ENCODE data around the gene ANKRD44.

ANKRD44 gene

GRCh38 chr2:197327472-197328098 is 17.0 kb upstream of the ANKRD44 start:
- H3K4me1 ChIP-seq (ENCODE audit: control insufficient read depth, low read length) = peaks cover 57% of the 10 kb centered on the region
- H3K4me2 ChIP-seq (ENCODE audit: low read length) = peak overlapping the region; percentile 12; the same call in 1 of the 2 replicates
- no peak overlapping the region for H3K27ac ChIP-seq (ENCODE audit: low read depth, low read length)
- H3K9me3 ChIP-seq (ENCODE audit: control insufficient read depth, insufficient read depth, low read length) = no peaks in the 10 kb centered on the region
- H3K79me2 ChIP-seq (ENCODE audit: control insufficient read depth, low read length) = peaks cover 20% of the 10 kb centered on the region
- H3K27me3 ChIP-seq (ENCODE audit: control insufficient read depth, low read length) = no peaks in the 10 kb centered on the region
- no peaks in the 10 kb centered on the region for H4K20me1 ChIP-seq (ENCODE audit: control insufficient read depth, insufficient read depth, low read depth, low read length)
- H3K36me3 ChIP-seq (ENCODE audit: control insufficient read depth, low read length) = peaks cover 60% of the 10 kb centered on the region
- H3K4me3 ChIP-seq (ENCODE audit: low read length) = no peak overlapping the region
- TF ChIP-seq EZH2phosphoT487 (IDR thresholded peaks at IDR 0.05; ENCODE audit: borderline replicate concordance, low read length) (no peak), CTCF (IDR thresholded peaks at IDR 0.05; ENCODE audit: low read depth, low read length, poor library complexity, severe bottlenecking) (no peak)
- peaks cover 2% of the 10 kb centered on the region; the same call in 1 of the 2 replicates for H3F3A ChIP-seq (ENCODE audit: control insufficient read depth, insufficient read depth)
- no peaks in the 10 kb centered on the region for H3K9me2 ChIP-seq (replicated peaks; ENCODE audit: control insufficient read depth, low read length)

GRCh38 chr2:197327073-197327471 is 16.5 kb upstream of the ANKRD44 start:
- no peak for TF ChIP-seq CTCF (IDR thresholded peaks at IDR 0.05; ENCODE audit: low read depth, low read length, poor library complexity, severe bottlenecking)
- no peak for TF ChIP-seq EZH2phosphoT487 (IDR thresholded peaks at IDR 0.05; ENCODE audit: borderline replicate concordance, low read length)
- no peaks in the 10 kb centered on the region for H3K27me3 ChIP-seq (ENCODE audit: control insufficient read depth, low read length)
- peak overlapping the region; percentile 12; the same call in 1 of the 2 replicates for H3K4me2 ChIP-seq (ENCODE audit: low read length)
- H3K4me3 ChIP-seq (ENCODE audit: low read length) = no peak overlapping the region
- no peaks in the 10 kb centered on the region for H3K9me2 ChIP-seq (replicated peaks; ENCODE audit: control insufficient read depth, low read length)
- peaks cover 59% of the 10 kb centered on the region for H3K4me1 ChIP-seq (ENCODE audit: control insufficient read depth, low read length)
- peaks cover 20% of the 10 kb centered on the region for H3K79me2 ChIP-seq (ENCODE audit: control insufficient read depth, low read length)
- no peaks in the 10 kb centered on the region for H4K20me1 ChIP-seq (ENCODE audit: control insufficient read depth, insufficient read depth, low read depth, low read length)
- no peaks in the 10 kb centered on the region for H3K9me3 ChIP-seq (ENCODE audit: control insufficient read depth, insufficient read depth, low read length)
- no peak overlapping the region for H3K27ac ChIP-seq (ENCODE audit: low read depth, low read length)
- H3F3A ChIP-seq (ENCODE audit: control insufficient read depth, insufficient read depth) = peaks cover 2% of the 10 kb centered on the region; the same call in 1 of the 2 replicates
- peaks cover 58% of the 10 kb centered on the region for H3K36me3 ChIP-seq (ENCODE audit: control insufficient read depth, low read length)

- Histone ChIP-seq H3K27me3 (ENCODE audit: control insufficient read depth, low read length) (no peaks in the 10 kb centered on the region), H3K4me1 (ENCODE audit: control insufficient read depth, low read length) (peaks cover 59% of the 10 kb centered on the region), H3K4me2 (ENCODE audit: low read length) (peak overlapping the region; percentile 57), H3K27ac (ENCODE audit: low read depth, low read length) (no peak overlapping the region), H3K36me3 (ENCODE audit: control insufficient read depth, low read length) (peaks cover 41% of the 10 kb centered on the region), H3K9me3 (ENCODE audit: control insufficient read depth, insufficient read depth, low read length) (no peaks in the 10 kb centered on the region), H3K4me3 (ENCODE audit: low read length) (0 out of 2 replicates have a peak overlapping the region, but pooled peaks have one; percentile 12), H4K20me1 (ENCODE audit: control insufficient read depth, insufficient read depth, low read depth, low read length) (no peaks in the 10 kb centered on the region), H3K79me2 (ENCODE audit: control insufficient read depth, low read length) (peaks cover 20% of the 10 kb centered on the region), H3F3A (ENCODE audit: control insufficient read depth, insufficient read depth) (0 out of 2 replicates have a peak, but pooled peaks cover 2% of the 10 kb centered on the region), H3K9me2 (replicated peaks; ENCODE audit: control insufficient read depth, low read length) (no peaks in the 10 kb centered on the region)
- TF ChIP-seq EZH2phosphoT487 (IDR thresholded peaks at IDR 0.05; ENCODE audit: borderline replicate concordance, low read length) (no peak), CTCF (IDR thresholded peaks at IDR 0.05; ENCODE audit: low read depth, low read length, poor library complexity, severe bottlenecking) (no peak)
Measured at GRCh38 chr2:197324801-197325200, 14.2 kb upstream of the ANKRD44 start.

All from DOHH2 (cell line).